ENCODE data around the gene CCDC28B.
A peak's percentile ranks its signal among the peaks of the same experiment; 100 is the strongest.

The CCDC28B gene

DNA sequence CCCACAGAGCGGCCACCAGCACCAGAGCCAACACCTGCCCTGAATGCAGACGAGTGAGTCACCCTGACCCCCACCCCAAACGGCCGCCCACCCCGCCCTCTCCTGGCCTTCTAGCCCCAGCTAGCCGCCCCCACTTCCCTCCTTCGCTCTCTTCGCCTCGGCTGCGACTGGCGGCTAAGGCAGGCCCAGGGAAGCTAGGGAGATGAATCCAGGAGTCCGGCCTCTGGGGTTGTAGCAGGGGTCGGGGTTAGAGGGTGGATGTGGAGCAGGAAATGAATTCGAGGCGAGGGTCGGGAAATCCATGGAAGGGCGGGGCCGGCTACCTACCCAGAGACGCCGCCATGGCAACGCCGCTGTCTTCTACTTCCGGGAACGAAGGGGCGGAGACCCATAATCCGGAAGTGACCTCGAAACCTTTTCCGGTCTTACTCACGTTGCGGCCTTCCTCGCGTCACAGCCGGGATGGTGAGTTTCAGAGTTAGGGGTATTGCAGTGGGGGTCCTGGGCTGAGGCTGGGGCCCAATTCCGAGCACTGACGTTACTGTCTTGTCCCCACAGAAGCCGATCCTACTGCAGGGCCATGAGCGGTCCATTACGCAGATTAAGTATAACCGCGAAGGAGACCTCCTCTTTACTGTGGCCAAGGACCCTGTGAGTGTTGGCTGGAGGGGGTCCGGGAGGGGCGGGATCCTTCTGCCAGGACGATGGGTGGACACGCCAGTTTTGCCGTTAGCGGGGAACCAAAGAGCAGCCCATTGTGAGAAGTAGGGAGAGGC is 21.8 kb downstream of the CCDC28B start, which contains the start of the genes EIF3I and TMEM234:
Gene EIF3I (plus strand): TSS at position 428 of the 776 bp plus-strand sequence. CDS start 35 bp downstream, at position 463.
Gene TMEM234 (minus strand): TSS at position 374 of the 776 bp plus-strand sequence. CDS start 31 bp downstream, at position 343.
- DNase-seq: peak; percentile 93 to 95

DNA sequence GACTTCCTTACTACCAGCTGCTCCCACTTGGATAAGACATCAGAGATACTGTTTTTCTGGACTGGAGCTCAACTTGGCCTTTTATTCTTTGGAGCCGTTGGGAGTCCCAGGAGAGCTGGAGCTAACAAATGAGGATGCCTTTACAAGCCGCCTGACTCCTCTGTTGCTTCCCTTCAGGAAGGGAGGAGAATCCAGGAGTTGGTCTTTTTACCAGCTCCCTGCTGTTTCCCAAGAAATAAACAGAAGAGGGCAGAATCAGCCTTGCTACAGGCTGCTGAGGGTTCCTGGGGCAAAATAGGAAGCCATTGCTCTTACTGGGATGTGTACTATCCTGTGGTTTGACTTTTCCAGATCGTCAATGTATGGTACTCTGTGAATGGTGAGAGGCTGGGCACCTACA is 23.3 kb downstream of the CCDC28B start:
- no peak for DNase-seq
- no peak for TF ChIP-seq GATA1 (IDR thresholded peaks at IDR 0.05; ENCODE audit: low read depth, low read length)
- no peak for TF ChIP-seq POLR2A (IDR thresholded peaks at IDR 0.05; ENCODE audit: low read length)

More for the DNA sequence above, 21.8 kb downstream of the CCDC28B start, which contains the start of the genes EIF3I and TMEM234:
- TF ChIP-seq GATA1 (IDR thresholded peaks at IDR 0.05; ENCODE audit: low read depth, low read length): no peak
- TF ChIP-seq POLR2A (IDR thresholded peaks at IDR 0.05; ENCODE audit: low read length): peak; percentile 90

DNA sequence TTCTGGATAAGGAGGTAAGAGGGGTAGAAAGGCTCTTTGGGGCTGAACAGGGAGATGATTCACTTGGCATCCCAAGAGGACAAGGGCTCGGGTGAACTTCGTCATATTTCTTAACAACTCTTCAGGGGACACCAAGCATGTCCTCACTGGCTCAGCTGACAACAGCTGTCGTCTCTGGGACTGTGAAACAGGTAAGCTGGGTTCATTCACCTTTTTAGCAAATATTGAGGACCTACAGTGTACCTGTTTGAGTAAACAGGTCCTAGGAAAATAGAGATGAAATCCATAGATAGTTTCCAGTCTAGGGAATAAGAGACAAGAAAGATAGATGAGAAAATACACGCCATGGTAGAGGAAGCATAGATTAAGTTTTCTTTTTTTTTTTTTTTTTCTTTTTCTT is 23.9 kb downstream of the CCDC28B start:
- no peak for DNase-seq
- TF ChIP-seq GATA1 (IDR thresholded peaks at IDR 0.05; ENCODE audit: low read depth, low read length) (no peak), POLR2A (IDR thresholded peaks at IDR 0.05; ENCODE audit: low read length) (no peak)

DNA sequence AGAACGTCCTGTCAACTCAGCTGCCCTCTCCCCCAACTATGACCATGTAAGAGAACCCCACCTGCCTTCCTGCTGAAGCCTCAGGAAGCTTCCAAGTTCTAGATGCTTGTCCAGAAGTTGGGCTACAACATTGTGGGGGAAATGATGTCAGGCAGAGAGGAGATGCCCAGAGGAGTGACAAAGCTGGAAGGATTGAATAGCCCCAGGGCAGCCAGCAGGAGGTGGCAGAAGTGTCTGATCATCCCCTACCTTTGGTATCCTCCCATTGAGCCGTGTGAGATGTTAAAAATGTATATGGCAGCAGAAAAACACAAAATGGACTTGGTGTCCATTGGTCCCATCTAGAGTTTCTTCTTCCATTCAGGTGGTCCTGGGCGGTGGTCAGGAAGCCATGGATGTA is 28.4 kb downstream of the CCDC28B start:
- DNase-seq: no peak
- TF ChIP-seq POLR2A (IDR thresholded peaks at IDR 0.05; ENCODE audit: low read length) (no peak), GATA1 (IDR thresholded peaks at IDR 0.05; ENCODE audit: low read depth, low read length) (no peak)

DNA sequence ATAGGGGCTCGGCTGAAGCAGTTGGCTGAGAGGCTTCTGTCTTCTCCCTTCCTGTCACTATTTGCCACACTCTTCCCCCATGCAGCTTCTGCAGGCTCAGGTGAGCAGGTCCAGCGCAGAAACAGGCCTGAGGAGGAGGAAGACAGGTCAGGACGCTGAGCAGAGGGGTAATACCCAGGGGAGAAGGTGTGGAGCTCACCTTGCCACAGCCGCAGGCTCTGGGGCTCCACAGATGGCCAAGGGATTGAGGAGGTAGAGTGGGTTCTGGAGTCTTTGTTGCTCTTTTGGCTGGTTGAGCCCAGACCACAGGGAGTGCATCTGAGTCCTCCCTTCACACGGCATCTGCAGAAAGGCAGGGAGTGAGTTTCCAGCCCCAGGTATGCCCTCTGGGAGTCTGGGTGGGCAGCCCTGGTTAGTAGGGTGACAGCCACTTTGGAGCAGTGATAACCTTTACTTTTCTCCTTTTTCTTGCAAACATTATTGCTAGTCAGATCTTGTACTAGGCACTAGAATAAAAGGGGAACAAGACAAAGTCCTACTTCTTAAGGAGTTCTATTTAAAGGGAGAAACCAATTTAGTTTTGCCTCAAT is 31.5 kb downstream of the CCDC28B start:
- no peak for DNase-seq
- no peak for TF ChIP-seq GATA1 (IDR thresholded peaks at IDR 0.05; ENCODE audit: low read depth, low read length)
- TF ChIP-seq POLR2A (IDR thresholded peaks at IDR 0.05; ENCODE audit: low read length): peak; percentile 31

DNA sequence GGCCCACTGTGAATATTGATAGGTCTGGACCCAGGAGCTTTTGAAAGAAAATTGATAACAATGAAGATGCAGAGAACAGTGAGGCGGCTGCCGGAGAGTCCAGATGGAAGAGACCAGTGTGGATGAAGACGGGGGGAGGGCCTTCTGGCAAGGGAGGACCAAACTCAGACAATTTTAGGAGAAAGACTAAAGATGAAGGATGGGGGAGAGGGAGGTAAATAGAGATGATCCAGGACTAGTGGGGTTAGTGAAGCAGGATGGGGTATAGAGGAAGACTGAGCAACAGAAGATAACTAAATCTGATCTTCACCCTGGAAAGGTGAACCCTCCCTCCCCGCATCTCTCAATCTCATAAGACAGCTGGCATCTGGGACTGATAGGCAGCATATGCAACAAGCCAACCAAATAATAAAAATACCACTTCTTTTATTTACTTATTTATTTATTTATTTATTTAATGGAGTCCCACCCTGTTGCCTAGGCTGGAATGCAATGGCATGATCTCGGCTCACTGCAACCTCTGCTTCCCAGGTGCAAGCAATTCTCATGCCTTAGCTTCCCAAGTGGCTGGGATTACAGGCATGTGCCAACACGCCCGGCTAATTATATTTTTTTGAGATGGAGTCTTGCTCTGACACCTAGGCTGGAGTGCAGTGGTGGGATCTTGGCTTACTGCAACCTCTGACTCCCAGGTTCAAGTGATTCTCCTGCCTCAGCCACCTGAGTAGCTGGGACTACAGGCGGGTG is 32.3 kb downstream of the CCDC28B start:
- DNase-seq: no peak
- no peak for TF ChIP-seq POLR2A (IDR thresholded peaks at IDR 0.05; ENCODE audit: low read length)
- no peak for TF ChIP-seq GATA1 (IDR thresholded peaks at IDR 0.05; ENCODE audit: low read depth, low read length)

DNA sequence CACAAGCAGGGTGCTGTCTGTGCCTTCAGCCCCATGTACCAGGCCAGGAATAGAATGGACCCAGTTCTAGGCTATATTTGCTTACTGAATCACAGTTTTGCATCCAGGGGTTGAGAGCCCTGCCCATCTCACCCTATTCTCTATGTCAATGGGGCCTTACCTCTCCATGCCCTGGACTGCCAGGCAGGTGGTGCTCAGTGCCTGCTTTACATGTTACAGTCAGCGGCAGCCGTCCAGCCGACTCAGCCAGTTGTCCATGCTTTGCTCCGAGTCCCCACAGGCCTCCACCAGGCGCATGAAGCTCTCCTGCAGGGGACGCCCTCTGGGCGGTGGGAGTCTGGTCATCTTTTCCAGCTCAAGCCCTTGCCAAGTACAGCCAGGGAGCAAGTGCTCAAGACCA is 34.4 kb downstream of the CCDC28B start:
- TF ChIP-seq POLR2A (IDR thresholded peaks at IDR 0.05; ENCODE audit: low read length): no peak
- TF ChIP-seq GATA1 (IDR thresholded peaks at IDR 0.05; ENCODE audit: low read depth, low read length): no peak
- DNase-seq: no peak

DNA sequence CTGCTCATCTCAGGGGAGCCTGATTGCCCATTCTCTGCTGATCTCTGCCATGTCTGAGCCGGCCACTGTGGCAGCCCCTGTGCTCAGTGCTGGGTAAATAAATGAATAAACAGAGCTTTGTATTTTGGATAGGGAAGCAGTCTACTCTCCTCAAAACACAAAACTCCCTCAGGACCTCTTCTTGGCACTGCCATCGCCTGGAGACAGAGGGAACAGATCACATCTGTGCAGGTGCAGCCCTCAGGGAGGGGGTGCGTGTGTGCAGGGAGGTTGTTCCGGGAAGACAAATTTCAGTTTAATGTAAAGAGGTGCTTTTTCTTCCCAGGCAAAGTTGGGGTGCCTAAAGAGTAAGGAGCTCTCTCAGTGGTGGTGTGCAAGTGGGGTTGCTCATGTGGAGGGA is 38.9 kb downstream of the CCDC28B start:
- no peak for TF ChIP-seq GATA1 (IDR thresholded peaks at IDR 0.05; ENCODE audit: low read depth, low read length)
- no peak for TF ChIP-seq POLR2A (IDR thresholded peaks at IDR 0.05; ENCODE audit: low read length)
- DNase-seq: no peak

DNA sequence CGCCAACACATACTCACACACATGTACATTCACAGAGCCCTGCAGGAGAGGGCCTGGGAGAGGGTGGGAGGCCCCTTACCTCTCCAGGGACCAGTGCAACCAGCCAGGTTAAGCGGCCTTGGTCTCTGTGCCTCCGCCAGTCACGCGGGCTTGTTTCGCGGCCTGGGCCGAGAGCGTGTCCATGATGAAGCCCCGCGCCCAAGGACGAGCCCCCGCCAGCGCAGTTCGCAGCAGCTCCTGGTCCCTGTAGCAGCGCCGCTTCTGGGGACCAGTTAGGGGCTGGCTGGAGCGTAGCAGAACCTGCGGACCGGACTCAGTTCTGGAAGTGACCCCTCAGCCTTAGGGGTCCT is 39.4 kb downstream of the CCDC28B start:
- peak; percentile 11 for TF ChIP-seq POLR2A (IDR thresholded peaks at IDR 0.05; ENCODE audit: low read length)
- TF ChIP-seq GATA1 (IDR thresholded peaks at IDR 0.05; ENCODE audit: low read depth, low read length): no peak
- no peak for DNase-seq

DNA sequence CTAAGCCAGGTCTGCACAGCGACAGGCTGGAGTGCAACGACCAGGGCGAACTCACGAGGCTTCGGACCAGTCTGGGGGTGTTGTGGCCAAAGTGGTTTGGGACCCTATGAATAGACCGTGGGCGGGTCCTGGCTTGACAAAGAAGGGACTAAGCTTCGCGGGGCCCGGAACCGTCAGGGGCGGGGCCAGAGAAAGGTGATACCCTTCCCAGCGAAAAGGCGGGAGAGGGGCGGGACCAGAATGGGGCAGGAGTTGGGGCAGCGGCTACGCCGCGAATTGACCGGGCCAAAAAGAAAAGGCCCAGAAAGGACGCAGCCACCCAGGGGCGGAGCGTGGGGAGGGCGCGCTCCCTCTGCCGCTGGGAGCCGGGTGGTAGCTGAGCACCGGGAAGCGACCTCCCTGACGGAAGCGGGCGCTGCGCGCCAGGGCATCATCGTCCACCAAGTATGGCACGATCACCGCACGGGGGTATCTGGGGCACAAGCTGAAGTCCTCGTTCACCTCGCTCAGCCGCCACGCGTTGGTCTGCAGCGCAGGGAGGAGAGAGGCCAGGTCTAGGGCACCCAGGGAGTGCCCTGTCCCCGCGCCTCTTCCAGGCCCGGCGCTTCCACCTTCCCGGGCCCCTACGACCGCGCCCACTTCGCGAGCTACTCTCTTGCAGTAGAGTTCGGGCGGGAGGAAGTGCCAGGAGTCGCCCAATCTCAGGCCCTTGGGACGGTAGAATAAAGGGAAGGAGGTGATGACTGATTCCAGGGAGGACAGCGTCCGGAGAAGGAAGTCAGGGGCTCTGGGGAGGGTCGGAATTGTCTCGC is 40.0 kb downstream of the CCDC28B start:
- TF ChIP-seq GATA1 (IDR thresholded peaks at IDR 0.05; ENCODE audit: low read depth, low read length): no peak
- no peak for TF ChIP-seq POLR2A (IDR thresholded peaks at IDR 0.05; ENCODE audit: low read length)
- DNase-seq: peak; percentile 26 to 61

DNA sequence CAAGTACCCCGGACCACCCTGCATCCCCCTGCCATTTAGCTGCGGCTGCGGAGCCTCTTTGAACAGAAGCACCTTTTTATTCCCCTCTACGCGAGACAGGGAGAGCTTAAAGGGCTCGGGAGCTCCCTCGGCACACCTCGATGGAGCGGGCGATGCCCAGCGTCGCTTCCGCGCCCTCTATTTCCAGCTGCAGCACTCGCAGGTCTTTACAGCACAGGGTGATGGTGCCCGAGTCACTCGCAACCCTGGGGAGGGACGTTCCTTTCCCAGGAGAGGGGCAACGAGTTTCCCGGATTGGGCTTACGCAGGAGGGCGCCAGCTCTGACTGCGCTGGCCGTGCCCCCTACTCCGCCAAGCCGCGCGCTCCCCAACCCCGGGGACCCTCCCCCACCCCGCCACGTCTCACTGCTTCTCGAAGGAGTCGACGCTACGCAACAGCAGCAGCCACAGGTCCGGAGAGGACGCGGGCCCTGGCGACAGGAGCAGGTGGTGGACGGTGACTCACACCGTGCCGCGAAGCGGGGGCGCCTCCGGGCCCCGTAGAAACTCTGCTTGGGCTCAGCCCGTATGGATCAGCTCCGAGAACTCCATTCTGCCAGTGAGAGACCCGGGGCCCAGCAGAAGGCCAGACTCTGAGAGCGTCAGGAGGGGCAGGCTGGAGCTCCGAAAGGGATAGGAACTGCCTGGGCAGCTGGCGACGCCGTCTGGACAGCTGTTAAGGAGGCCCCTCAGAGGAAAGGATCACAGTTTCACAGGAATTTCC is 40.8 kb downstream of the CCDC28B start:
- TF ChIP-seq GATA1 (IDR thresholded peaks at IDR 0.05; ENCODE audit: low read depth, low read length) (no peak), POLR2A (IDR thresholded peaks at IDR 0.05; ENCODE audit: low read length) (no peak)
- peak; percentile 33 to 49 for DNase-seq

DNA sequence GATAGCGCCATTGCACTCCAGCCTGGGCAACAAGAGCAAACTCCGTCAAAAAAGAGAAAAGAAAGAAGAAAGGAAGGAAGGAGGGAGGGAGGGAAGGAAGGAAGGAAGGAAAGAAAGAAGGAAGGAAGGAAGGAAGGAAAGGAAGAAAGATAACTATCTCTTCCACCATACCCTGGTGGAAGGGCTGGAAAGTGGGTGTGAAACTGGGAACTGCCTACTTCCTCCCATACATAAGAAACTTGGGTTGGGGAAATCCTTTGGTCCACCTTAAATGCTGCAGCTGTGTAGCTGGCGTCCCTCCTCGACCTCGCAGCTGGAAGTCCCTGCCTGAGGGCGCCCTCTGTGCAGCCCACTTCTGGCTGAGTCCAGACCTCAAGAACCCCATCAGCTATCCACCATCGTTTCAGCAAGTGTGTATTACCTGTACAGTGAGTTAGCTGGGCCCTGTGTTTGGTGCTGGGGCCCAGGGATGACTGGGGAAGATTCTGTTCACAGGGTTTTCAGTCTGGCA is 42.0 kb downstream of the CCDC28B start:
- DNase-seq: no peak
- TF ChIP-seq POLR2A (IDR thresholded peaks at IDR 0.05; ENCODE audit: low read length) (no peak), GATA1 (IDR thresholded peaks at IDR 0.05; ENCODE audit: low read depth, low read length) (no peak)

DNA sequence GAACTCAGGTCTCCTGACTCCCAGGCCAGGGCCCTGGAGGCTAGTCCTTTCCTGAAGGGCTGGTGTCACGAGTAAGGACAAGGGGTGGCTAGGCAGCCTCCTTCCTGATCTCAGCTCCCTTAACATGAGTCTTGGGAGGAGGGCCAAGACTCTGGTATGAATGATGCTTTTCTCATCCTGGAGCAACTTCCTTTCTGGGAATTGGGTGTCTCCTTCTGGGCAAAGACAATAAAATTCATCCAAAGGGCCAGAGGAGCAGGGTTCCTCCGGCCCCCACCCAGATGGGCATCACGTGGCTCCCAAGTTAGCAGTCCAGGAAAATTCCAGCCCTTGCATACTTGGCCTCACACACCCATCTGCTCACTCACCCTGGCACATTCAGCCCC is 46.5 kb downstream of the CCDC28B start, which contains the start of gene FAM167B:
Gene FAM167B (plus strand): TSS at position 335 of the 386 bp plus-strand sequence. CDS start 200 bp downstream, outside the sequence.
- TF ChIP-seq POLR2A (IDR thresholded peaks at IDR 0.05; ENCODE audit: low read length) (no peak), GATA1 (IDR thresholded peaks at IDR 0.05; ENCODE audit: low read depth, low read length) (no peak)
- no peak for DNase-seq
